ENCODE measurements around the gene LAPTM4A. TPM values are rescaled to one million over a fixed set of nuclear protein-coding genes. Genes with fewer than 3 reads are reported as not detected.
A peak's percentile ranks its signal among the peaks of the same experiment; 100 is the strongest.

Gene LAPTM4A
- polyA plus RNA-seq, 1 donor (not counting 4 experiments of a cell fraction or from before 2014, with no cell fraction given): 509 TPM

GRCh38 chr2:19990416-19990728, 61.1 kb downstream of the LAPTM4A start:
- Histone ChIP-seq H2AFZ (ENCODE audit: control insufficient read depth, low read length) (peak overlapping the region; percentile 98), H3K4me2 (ENCODE audit: control insufficient read depth, extremely low read depth, insufficient read depth, low read depth, low read length) (peak overlapping the region; percentile 89), H3K79me2 (ENCODE audit: control insufficient read depth, insufficient read depth, low read length) (peaks cover 5% of the 10 kb centered on the region), H3K27ac (ENCODE audit: control insufficient read depth, insufficient read depth, low read length) (no peak overlapping the region), H3K9ac (ENCODE audit: control insufficient read depth, extremely low read depth, insufficient read depth, low read length) (peak overlapping the region; percentile 67), H3K9me1 (ENCODE audit: control insufficient read depth, extremely low read depth, insufficient read depth, low read length) (no peaks in the 10 kb centered on the region), H4K20me1 (ENCODE audit: control insufficient read depth, extremely low read depth, insufficient read depth, low read length) (no peaks in the 10 kb centered on the region), H3K9me3 (ENCODE audit: control insufficient read depth, low read depth, low read length) (no peaks in the 10 kb centered on the region), H3K27me3 (ENCODE audit: control insufficient read depth, extremely low read depth, insufficient read depth, low read length) (no peaks in the 10 kb centered on the region), H3K36me3 (ENCODE audit: control insufficient read depth in 2 of 2, extremely low read depth in 1 of 2, insufficient read depth in 2 of 2, low read length in 2 of 2) (no peaks in the 10 kb centered on the region), H3K4me3 (ENCODE audit: control insufficient read depth in 2 of 3, extremely low read depth in 1 of 3, insufficient read depth in 2 of 3, low read depth in 1 of 3, low read length in 3 of 3) (peak overlapping the region; percentile 57 to 90 (median 88)), H3K4me1 (ENCODE audit: control insufficient read depth, extremely low read depth, insufficient read depth, low read length) (peaks cover 15% of the 10 kb centered on the region)
- no peak for DNase-seq (ENCODE audit: low read depth, low spot score)
- dilution Hi-C loops (cut with MboI; ENCODE audit: extremely low pct_ligation_motif_present, low sequenced_read_pairs): no loop called here
- no peak for TF ChIP-seq EZH2 (IDR thresholded peaks at IDR 0.05; ENCODE audit: low read length)
- TF ChIP-seq CTCF (optimal IDR thresholded peaks at IDR 0.05 in 1 of 3, IDR thresholded peaks at IDR 0.05 in 1 of 3, conservative IDR thresholded peaks at IDR 0.05 in 1 of 3; ENCODE audit: extremely low read depth in 1 of 3, insufficient read depth in 2 of 3, low read length in 3 of 3): no peak
- FAIRE-seq: no peak

GRCh38 chr2:19989667-19990415, 61.6 kb downstream of the LAPTM4A start, which contains the start of gene WDR35:
TSS of gene WDR35 (minus strand) at chr2:19990105. CDS start at chr2:19990015, 90 bp downstream.
- Histone ChIP-seq H2AFZ (ENCODE audit: control insufficient read depth, low read length) (peak within 1 kb of the TSS; percentile 98), H3K9me1 (ENCODE audit: control insufficient read depth, extremely low read depth, insufficient read depth, low read length) (no peaks in the 10 kb centered on the region), H3K9me3 (ENCODE audit: control insufficient read depth, low read depth, low read length) (no peaks in the 10 kb centered on the region), H3K27me3 (ENCODE audit: control insufficient read depth, extremely low read depth, insufficient read depth, low read length) (no peaks in the 10 kb centered on the region), H3K36me3 (ENCODE audit: control insufficient read depth in 2 of 2, extremely low read depth in 1 of 2, insufficient read depth in 2 of 2, low read length in 2 of 2) (no peaks in the 10 kb centered on the region), H3K4me2 (ENCODE audit: control insufficient read depth, extremely low read depth, insufficient read depth, low read depth, low read length) (peak within 1 kb of the TSS; percentile 89), H3K4me3 (ENCODE audit: control insufficient read depth in 2 of 3, extremely low read depth in 1 of 3, insufficient read depth in 2 of 3, low read depth in 1 of 3, low read length in 3 of 3) (peak within 1 kb of the TSS; percentile 57 to 90 (median 88)), H3K4me1 (ENCODE audit: control insufficient read depth, extremely low read depth, insufficient read depth, low read length) (peaks cover 15% of the 10 kb centered on the region), H3K9ac (ENCODE audit: control insufficient read depth, extremely low read depth, insufficient read depth, low read length) (peak within 1 kb of the TSS; percentile 67), H3K27ac (ENCODE audit: control insufficient read depth, insufficient read depth, low read length) (peak within 1 kb of the TSS; percentile 30), H3K79me2 (ENCODE audit: control insufficient read depth, insufficient read depth, low read length) (peaks cover 8% of the 10 kb centered on the region), H4K20me1 (ENCODE audit: control insufficient read depth, extremely low read depth, insufficient read depth, low read length) (no peaks in the 10 kb centered on the region)
- FAIRE-seq (no peak), DNase-seq (ENCODE audit: low read depth, low spot score) (peak; percentile 46)
- TF ChIP-seq CTCF (optimal IDR thresholded peaks at IDR 0.05 in 1 of 3, IDR thresholded peaks at IDR 0.05 in 1 of 3, conservative IDR thresholded peaks at IDR 0.05 in 1 of 3; ENCODE audit: extremely low read depth in 1 of 3, insufficient read depth in 2 of 3, low read length in 3 of 3) (no peak), EZH2 (IDR thresholded peaks at IDR 0.05; ENCODE audit: low read length) (no peak)
- dilution Hi-C loops (cut with MboI; ENCODE audit: extremely low pct_ligation_motif_present, low sequenced_read_pairs): no loop called here

All from keratinocyte (primary cell).